Stimulated activated CD4-positive, alpha-beta T cell treated with anti-CD3 and anti-CD28 coated beads, Interleukin-15, amount 100 ng/mL, for 48 hours (primary cell): ENCODE measurements around the gene UBFD1.
A peak's percentile ranks its signal among the peaks of the same experiment; 100 is the strongest.
"Not testable (repeated sequence)": the region's sequence is repeated elsewhere in the genome, so short reads cannot be mapped to it uniquely, and the experiment has no call there.

Experiments used
- DNase-seq, 2 donors: peaks; one replicate each; pipeline ENCODE4 v3.0.0-alpha.2; 2020; ENCODE audit warnings: low read depth in 2 of 2

UBFD1 gene

DNA sequence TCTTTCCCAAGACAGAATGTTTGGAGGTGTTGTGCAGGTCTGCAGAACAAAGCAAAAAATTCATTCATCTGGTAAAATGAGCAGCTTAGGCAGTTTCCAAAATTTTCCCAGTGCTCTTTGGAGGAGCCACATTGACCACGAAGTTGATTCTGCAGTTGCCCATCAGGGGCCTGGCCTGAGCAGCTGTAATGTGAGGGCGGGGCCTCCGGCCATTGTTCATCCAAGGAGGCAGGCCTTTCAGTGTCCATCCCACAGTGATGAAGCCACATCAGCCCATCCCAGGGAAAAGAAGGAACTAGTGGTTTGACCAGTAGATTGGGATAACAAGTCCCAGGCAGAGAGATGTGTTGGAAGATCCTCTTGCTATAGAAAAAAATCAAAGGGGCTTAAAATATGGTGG, 10.1 kb downstream of the UBFD1 start:
- no peak for DNase-seq

- no peak for DNase-seq
Observed at GRCh38 chr16:23570992-23571632, 13.6 kb downstream of the UBFD1 start.

- DNase-seq: no peak
Observed at GRCh38 chr16:23571895-23572294, 14.4 kb downstream of the UBFD1 start.

DNA sequence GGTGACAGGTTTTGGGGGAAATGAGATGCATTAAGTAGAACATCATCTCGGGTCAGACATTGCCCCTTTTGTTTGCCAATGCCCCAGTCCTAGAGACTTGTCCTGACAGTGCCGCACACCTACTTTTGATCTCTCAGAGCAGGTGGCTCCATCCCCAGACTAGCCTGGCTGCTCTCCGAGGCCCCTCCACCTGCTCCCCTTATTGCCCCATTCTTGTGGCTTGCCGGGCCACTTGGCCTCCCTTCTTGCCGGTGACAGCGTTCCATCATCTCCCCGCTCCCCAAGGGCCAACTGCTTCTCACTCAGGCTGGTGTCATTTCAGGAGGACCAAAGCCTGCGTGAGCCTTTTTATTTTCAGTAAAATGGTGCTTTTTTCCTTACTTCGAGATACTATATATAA, 14.9 kb downstream of the UBFD1 start:
- no peak for DNase-seq

DNA sequence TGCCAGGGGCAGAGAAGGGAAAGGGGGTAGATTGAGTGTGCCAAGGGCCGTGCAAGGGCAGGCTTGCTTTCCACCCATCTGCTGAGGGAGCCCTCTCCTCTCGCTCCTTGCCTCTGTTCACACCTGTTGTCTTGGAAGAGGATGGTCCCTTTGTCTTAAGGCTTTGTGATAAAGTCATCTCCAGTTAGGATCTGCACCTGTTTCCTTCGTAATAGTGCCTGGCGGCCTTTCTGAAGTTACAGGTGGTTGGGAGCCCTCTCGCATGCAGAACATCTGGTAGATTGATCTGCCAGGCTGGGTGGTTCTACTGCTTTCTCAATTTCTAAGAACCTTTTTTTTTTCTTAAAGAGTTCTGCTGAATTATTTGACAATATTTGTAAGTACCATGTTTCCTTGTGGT, 16.3 kb downstream of the UBFD1 start:
- DNase-seq: no peak

DNA sequence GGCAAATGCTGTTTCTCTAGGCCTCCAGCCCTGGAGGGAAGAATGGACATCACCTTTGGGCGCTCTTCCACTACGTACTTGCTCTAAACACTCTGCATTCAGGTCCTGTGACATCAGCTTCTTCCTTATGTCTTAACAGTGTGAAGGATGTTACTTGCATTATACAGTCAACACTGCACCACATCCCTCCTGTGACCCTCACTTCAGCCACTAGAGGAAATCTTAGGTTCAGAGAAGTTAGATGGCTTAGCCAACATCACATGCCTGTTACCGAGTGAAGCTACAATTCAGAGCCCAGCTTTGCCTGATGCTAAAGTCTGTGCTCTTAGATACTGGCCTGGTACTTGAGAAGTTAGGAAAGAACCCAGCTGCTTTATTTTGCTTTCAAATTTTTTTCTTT, 18.3 kb downstream of the UBFD1 start:
- DNase-seq: no peak

- DNase-seq: no peak
Observed at GRCh38 chr16:23577493-23577892, 20.0 kb downstream of the UBFD1 start.

DNA sequence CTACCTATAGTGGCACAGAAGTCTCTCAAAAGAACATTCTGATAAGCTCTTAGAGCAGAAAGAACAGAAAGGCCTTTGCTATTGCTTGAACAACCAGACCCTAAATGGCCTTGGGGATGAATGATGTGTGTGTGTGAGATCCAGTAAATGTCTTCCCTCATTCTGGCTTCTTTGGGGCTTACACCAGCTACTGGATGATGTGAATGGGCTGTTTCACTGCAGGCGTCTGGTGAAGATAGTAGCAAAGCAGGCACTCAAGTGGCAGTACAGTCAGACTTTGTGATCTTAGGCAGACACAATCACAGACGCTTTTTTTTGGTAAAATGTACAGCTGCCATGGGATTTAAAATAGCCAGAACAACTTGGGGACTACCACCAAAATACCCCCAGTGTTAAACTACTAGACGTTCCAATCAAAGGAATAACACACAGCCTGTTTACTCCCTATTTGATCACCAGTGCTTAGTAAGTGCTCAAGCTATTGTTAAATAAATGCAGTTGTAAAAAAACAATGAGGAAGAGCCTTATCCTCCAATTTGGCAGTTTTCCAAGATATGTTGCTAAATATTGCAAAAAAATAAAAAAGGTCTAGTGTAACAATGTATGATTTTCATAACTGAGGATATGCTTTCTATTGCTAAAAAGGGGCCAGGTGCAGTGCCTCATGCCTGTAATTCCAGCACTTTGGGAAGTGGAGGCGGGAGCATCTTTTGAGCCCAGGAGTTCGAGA, 20.7 kb downstream of the UBFD1 start:
- DNase-seq: no peak

DNA sequence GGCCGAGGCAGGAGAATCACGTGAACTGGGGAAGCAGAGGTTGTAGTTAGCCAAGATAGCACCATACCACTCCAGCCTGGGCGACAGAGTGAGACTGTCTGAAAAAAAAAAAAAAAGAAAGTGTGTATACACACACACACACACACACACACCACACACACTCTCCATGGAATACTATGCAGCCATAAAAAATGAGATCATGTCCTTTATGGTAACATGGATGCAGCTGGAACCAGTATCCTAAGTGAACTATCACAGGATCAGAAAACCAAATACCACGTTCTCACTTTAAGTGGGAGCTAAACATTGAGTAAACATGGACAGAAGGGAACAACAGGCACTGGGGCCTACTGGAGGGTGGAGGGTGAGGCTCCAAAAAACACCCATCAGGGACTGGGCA, 21.8 kb downstream of the UBFD1 start:
- no peak for DNase-seq

DNA sequence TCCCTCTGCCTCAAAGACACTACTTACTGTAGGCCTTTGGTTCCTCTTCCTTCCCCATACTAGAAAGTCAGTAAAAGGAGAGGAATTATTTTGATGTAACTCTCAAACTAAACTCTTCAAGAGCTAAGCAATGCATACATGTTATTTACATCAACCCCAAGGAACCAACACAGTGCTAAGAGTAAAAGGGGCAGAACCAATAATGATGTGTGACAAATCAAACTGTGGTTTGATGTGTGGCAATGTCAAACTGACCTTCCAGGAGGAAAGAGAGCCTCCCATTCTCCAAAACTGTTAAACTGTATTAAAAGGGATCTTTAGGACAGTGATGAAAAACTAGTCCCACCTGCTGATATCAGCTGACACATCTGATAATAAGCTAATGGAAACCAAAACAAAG, 22.9 kb downstream of the UBFD1 start:
- no peak for DNase-seq

DNA sequence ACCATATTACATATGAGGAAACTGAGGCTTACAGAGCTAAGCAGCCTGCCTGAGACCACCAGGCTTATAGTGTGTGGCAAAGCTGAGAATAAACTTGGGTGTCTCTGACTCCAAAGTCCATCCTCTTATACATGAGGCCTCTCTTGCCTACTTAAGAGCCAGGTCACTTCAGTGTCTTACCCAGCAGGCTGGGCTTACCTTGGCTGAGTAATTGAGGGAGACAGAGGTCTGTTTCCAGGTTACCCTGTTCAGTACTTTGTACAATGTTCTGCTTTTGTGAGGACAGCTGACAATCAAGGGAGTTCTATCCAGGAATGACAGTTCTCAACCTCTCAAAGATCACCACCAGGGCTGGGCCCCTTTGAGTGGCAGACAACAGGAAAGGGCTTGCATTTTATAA, 24.2 kb downstream of the UBFD1 start:
- no peak for DNase-seq

DNA sequence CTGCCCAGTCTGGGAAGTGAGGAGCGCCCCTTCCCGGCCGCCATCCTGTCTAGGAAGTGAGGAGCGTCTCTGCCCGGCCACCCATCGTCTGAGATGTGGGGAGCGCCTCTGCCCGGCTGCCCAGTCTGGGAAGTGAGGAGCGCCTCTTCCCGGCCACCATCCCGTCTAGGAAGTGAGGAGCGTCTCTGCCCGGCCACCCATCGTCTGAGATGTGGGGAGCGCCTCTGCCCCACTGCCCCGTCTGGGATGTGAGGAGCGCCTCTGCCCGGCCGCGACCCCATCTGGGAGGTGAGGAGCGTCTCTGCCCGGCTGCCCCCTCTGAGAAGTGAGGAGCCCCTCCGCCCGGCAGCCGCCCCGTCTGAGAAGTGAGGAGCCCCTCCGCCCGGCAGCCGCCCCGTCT, 25.7 kb downstream of the UBFD1 start:
- not testable (repeated sequence) for DNase-seq

DNA sequence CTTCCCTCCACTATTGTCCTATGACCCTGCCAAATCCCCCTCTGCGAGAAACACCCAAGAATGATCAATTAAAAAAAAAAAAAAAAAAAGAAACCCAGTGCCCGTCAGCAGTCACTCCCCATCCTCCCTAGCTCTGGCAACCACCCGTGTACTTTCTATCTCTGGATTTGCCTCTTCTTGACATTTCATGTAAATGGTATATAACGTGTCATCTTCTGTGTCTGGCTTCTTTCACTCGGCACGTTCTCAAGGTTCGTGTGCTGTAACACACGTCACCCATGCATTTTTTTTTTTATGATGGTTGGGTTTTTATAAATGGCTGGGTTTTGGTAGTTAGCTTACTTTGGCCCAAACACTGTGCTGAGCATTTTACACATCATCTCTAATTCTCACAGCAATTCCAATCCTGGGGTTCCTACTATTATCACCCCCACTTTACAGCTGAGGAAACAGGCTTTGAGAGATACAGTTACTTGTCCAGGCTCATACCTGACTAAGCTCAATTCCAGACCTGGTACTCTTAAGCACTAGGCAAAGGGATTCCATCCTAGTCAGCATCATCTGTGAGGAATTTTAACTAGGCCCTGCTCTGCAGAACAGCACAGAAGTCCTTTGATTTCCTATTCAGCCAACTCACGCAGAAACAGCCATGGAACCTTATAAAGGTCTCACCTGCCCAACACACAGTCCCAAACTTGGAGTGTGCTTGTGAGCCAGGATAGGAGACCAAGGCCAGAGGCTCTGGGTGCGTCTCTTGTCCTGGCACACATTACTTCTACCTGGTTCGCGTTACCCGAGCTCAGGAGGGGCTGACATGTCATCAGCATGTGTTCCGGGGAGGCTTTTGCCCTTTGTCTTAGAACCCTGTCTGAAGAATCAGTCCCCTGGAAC, 26.9 kb downstream of the UBFD1 start:
- no peak for DNase-seq

GRCh38 chr16:23587726-23588125, 30.2 kb downstream of the UBFD1 start:
- DNase-seq: no peak

- DNase-seq: no peak
Observed at GRCh38 chr16:23590181-23590580, 32.7 kb downstream of the UBFD1 start.

- DNase-seq: no peak
Observed at GRCh38 chr16:23594186-23594585, 36.7 kb downstream of the UBFD1 start.

DNA sequence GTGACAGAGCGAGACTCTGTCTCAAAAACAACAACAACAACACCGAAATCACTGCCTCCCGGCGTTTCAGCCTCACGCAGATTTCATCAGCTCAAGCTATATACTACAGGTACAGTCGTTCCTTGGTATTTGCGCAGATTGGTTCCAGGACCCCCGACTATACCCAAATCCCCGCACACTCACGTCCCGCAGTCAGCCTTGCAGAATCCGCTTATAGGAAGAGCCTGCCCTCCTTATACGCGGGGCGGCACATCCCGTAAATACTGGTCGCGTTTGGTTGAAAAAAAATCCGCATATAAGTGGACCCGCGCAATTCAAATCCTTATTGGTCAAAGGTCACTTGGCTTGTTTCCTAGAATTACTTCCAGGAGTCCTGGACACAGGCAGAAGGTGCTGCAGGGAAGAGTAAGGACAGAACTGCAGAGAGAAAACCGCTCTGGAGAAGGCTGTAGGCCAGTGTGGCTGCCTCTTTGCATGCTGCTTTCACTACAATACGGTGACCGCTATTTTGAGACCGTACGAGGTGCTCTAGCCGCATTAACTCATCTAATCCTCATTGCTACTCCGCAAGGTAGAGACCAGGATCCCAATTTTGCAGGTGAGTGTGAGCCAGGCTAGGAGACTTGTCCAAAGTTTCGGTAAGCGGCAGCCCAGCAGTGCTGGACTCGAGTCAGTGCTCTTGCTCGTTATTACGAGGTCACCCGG, 37.9 kb downstream of the UBFD1 start:
- DNase-seq: no peak

- peak; percentile 80 to 89 for DNase-seq
Observed at GRCh38 chr16:23595951-23596720, 38.6 kb downstream of the UBFD1 start, which contains the start of gene NDUFAB1. NDUFAB1 (minus strand) TSS chr16:23596316; CDS start chr16:23596290, 26 bp downstream.

DNA sequence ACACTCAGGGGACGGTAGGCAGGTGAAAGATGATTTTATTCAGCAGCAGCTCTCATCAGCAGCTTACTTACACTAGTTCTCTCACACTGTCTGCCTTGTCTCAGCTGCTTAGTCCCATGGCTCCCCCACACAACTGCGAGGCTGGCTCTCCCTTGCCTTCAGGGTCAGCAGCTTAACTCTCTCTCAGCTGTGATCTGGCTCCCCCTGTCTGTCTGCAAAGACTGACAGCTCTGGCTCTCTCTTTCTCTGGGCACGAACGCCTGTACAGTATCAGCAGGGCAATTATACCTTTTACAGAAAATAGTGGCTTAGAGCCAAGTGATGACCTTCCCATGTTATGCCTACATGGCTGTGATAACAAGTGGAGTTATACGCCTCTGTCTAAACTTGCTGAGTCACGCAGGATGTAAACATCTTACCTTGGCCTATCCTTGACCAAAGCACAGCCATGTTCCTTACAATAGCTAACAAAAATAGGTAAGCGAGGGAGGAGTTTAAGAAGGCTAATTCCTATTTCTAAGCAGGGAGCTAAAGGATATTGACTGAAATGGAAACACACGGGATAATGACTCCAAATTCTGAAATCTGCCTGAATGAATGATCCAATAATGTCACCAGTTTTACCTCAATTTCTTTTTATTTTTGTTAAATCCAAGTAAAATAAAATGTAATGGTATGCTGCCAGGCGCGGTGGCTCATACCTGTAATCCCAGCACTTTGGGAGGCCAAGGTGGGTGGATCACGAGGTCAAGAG, 39.7 kb downstream of the UBFD1 start:
- no peak for DNase-seq

DNA sequence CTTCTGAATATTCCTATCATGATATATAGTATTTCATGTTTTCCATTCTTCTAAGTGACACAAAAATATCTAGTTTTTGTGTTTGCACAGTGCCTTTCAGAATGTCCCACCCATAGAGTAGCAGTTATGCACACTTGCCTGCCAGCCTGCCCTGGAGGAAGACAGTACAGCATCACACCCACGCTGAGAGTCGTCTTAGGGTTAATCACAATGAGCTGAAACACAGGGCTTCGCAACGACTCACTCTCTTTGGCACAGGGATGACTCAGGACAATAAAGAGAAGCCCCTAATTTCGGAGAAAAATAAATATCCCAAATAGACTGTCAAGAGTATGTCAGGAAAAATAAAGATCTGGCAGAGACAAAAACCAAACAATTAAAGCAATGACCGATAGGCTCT, 50.2 kb downstream of the UBFD1 start:
- no peak for DNase-seq
